Kidney tubule cell (primary cell): ENCODE results near the gene CCSER2.
"Not testable (repeated sequence)": the region's sequence is repeated elsewhere in the genome, so short reads cannot be mapped to it uniquely, and the experiment has no call there.

Source experiments
- DNase-seq: peaks from one replicate; pipeline ENCODE4 v3.0.0-alpha.2; 2018; ENCODE audit warnings: low spot score

Gene CCSER2

DNA sequence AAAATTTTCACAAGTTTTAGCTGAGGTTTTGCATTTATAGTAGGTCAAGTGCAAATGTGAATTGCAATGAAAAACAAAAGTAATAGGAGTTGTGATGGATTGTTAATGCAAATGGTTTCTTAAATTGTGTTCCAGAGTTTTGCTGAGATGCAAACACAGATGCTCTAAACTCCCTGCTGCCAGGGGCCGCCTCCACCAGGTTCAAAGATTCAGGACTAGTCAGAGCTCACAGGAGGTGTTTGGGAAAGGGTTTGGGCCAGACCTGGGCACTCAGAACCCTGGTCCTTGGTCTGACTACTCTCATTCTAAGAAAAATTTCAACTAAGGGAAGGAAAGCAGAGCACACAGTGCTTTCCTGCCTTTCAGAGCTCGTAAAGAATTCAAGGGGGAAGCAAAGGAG, 193.1 kb downstream of the CCSER2 start:
- no peak for DNase-seq

DNA sequence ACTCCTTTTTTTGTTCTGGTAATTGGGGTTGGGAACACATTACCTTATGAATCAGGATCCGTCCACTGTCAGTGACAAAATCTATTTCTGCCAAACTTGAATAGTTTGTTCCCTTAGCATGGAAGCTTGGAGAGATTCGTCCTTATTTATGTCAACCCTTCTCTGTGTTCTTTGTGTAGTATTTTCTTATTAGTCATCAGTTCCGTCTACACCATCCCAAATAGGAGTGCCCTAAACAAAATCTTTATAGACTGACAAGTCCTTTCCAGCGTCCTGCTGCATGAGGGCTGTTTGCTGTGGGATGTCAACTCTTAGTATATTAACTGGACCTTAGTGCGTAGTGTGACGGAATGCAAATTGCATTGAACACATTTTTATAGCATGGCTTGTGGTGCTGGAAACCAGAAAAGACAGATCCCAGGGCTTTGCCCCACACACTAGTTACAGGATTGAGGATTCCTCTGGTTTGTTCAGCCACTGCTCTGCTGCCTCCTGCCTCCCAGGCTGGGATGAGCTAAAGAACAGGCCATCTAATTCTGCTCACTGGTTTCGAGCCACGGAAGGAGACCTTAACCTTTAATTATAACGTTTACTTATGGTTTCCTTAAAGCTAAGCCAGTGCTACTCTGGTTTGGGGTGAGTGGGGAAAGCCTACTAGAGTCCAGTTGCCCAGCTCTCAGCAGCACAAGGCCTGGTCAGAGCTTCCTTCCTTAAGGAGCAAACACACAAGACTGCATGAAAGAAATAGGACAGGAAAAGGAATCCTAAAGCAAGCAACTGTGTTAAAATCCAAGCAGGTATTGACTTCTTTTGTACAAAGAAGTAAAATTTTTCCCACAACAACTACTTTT, 194.4 kb downstream of the CCSER2 start:
- DNase-seq: no peak

DNA sequence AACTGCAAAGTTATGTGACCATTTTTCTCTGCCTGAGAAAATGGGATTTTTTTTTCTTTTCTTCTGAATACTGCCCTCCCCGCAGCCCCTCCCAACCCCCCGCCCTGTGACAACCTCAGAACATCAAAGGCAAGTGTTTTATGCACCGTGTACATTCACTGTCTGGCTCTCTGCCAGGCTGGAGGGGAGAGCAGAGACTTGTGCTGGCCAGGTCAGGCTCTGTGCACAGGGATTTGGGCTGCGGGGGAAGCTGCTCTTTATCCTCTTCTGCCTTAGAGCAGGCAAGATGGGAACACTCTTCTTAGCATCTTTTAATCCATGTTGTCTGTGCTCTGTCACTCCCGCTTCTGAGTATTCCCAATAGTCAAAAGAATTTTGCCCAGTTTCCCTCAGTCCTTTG, 195.1 kb downstream of the CCSER2 start:
- peak; percentile 34 for DNase-seq

DNA sequence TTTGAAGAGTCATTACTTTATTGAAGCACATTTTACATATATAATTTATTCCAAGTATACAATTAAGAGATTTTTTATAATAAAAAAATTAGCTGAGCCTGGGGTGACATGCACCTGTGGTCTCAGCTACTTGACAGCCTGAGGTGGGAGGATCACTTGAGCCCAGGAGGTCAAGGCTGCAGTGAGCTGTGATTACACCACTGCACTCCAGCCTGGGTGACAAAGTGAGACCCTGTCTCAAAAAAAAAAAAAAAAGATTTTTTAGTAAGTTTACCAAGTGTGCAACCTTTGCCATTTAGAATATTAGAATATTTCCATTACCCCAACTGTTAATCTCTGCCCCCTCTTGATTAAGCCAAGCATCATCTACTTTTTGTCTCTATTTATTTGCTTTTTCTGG, 196.0 kb downstream of the CCSER2 start:
- no peak for DNase-seq

DNA sequence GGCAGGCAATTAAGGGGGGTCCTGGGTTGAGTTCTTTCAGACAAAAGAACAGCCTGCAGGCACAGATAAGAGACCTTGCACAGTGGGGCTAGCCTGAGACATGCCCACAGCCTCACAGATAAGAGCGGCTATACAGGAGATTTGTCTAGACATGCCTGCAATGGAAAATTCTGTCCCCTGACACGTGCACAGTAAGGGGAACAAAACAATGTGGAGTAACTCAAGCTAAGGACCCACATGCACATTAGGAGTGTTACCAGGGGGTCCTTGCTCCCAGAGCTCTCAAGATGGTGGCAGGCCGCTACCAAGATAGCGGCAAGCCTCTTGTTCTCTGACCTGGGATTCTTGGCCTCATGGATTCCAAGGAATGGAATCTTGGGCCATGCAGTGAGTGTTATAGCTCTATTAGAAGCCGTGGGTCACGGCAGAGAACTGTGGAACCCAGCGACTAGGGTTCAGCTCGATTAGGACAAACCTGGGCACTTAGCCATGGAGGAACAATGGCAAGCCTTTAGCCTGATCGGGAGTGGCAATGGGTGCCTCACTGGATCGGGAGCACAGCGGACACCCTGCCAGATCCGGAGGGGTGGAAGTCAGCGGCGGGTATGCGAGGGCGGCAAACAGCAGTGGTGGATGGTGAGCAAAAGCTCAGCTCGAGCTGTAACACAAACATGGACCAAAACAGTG, 196.9 kb downstream of the CCSER2 start:
- DNase-seq: no peak

- DNase-seq: not testable (repeated sequence)
These were observed 197.4 kb downstream of the CCSER2 start for GRCh38 chr10:84525807-84526182.

GRCh38 chr10:84527386-84527785, 199.0 kb downstream of the CCSER2 start:
- not testable (repeated sequence) for DNase-seq

DNA sequence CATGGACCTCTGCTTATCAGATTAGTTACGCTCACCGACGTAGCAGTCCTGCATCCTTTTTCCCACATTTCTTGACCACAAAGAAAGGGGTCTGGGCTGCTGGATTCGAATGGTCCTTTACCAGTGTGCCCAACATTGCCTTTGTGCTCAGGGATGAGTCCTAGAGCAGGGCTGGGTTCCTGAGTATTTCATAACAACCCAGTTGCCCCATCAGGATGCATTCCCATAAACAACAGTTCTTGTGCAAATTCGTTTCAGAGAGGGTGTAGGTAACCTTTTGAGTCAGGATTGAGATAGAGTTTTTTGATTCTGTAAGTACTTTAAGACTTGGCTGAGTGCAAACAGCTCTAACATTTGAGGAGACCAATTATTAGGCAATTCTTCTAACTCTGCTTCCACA, 200.1 kb downstream of the CCSER2 start:
- DNase-seq: not testable (repeated sequence)

DNA sequence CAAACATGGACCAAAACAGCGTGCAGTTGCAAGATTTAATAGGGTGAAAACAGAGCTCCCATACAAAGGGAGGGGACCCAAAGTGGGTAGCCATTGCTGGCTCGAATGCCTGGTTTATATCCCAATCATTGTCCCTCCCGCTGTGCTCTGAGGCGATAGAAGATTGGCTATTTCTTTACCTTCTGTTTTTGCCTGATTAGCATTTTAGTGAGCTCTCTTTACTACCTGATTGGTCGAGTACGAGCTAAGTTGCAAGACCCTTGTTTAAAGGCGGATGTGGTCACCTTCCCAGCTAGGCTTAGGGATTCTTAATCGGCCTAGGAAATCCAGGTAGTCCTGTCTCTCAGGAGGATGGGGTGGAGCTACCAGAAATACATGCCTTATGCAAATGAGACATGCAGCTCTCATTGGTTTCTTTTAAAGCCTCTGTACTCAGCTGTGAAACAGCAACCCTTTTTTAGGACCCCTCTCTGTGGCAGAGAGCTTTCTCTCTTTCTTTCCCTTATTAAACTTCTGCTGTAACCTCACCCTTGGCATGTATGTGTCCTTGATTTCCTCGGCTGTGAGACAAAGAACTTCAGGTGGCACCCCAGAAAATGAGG, 202.4 kb downstream of the CCSER2 start:
- no peak for DNase-seq

DNA sequence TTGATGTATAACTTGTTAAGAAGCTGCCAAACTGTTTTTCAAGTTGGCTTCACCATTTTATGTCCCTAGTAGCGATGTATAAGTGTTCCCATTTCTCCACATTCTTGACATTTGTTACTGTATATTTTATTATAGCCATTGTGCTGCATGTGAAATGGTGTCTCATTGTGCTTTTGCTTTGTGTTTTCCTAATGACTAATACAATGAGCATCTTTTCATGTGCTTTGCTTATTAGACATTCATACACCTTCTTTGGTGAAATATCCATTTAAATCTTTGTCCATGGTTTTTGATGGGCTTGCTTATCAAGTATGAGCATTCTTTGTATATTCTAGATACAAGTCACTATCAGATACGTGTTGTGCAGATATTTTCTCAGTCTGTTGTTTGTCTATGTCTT, 203.0 kb downstream of the CCSER2 start:
- DNase-seq: peak; percentile 31

- no peak for DNase-seq
These were observed 205.8 kb downstream of the CCSER2 start for GRCh38 chr10:84534168-84534567.

GRCh38 chr10:84537447-84537931, 209.1 kb downstream of the CCSER2 start:
- peak; percentile 72 for DNase-seq

GRCh38 chr10:84538036-84538435, 209.6 kb downstream of the CCSER2 start:
- no peak for DNase-seq

- peak; percentile 56 for DNase-seq
These were observed 210.8 kb downstream of the CCSER2 start for GRCh38 chr10:84539216-84539615.

DNA sequence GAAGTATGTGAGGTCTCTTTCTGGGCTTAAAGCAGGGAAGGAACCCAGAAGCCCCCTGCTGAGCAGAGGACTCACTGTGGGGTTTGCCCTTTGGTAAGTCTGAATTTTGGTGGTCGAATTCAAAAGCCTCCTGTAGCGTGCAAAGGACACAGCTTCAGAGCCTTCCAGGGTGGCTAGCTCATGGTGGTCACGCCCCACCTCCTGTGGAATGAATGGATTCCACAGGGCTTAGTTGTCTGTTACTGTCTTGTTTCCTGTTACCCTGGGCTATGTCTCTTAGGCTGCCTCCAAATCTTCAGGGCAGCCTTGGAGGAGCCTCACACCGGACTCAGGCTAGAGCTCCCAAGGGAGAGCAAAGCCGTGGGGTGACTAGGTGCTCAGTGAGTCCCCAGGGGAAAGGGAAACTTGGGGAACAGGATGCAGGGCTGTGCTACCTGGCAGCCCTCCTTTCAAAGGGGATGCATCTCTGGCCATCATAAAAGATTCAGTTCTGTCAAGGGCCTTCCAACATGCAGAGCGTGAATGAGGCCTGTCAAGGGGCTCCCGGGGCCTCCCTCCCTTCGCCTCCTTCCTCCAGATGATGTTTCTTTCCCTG, 211.7 kb downstream of the CCSER2 start:
- peak; percentile 96 for DNase-seq

DNA sequence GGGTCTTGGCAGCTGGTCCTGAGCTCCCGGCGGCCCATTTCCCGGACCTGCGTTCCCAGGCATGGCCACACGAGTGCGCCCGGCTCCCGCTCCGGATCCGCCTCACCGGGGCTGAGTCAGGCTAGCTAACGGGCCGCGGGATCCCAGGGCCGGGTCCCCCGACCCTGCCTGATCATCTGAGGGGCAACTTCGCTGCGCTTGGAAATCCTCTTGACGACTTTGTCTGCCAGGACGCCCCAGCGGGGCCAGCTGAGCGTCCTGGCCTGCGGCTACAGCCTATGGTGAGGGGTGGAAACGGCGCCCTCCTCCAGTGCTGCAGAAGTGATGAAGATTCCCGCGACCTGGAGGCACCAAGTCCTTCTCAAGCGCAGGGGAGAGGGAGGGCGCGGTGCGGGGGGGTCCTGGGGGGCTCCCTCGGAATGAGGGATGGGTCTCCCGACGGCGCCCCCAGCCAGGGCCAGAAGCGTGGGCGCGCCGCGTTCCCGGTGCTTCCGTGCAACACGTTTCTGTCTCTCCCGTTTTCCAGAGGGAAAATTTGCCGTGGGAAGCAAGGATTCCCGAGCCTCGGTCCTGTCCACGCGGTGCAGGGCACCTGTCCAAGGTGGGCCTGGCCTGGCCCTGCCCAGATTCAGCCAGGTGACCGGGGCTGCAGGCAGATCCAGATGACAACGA, 212.4 kb downstream of the CCSER2 start:
- DNase-seq: peak; percentile 73

GRCh38 chr10:84541289-84541637, 212.9 kb downstream of the CCSER2 start:
- DNase-seq: peak; percentile 38

- no peak for DNase-seq
These were observed 214.4 kb downstream of the CCSER2 start for GRCh38 chr10:84542522-84543490.

DNA sequence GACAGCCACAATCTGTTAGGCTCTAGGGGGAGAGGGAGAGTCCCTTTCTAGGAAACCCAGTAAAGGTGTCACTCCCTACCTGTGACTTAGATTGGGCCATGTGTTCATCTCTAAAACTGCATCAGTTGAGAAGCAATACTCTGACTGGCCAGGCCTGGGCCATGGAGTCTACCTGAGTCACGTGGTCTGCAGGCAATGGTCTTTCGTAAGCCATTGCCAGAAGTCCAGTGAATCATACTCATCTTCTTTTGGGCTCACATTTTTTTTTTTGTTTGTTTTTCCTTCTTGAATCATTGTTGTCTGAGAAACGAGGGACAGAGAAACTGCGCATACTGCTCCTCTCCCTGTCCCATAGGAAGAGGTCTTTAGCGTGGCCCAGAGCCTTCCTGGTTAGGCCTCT, 215.6 kb downstream of the CCSER2 start:
- peak; percentile 27 for DNase-seq

GRCh38 chr10:84545651-84546050, 217.3 kb downstream of the CCSER2 start:
- DNase-seq: no peak

GRCh38 chr10:84546609-84547008, 218.2 kb downstream of the CCSER2 start:
- no peak for DNase-seq
